Kidney (tissue), 14 donors: ENCODE measurements around the gene LOX. TPM values are rescaled to one million over a fixed set of nuclear protein-coding genes. Genes with fewer than 3 reads are reported as not detected.

Experiments
- DNase-seq, 5 donors: peaks; one replicate each; pipeline ENCODE4 v3.0.0-alpha.2; 2013 to 2020
- FAIRE-seq: peaks from 2 replicates; lab custom pipeline; 2012; peaks lifted over from hg19 to GRCh38; lab: Jason Lieb, UNC
- H3K27ac ChIP-seq, 2 donors: one replicate each; pipeline ENCODE4 v1.7.0; 2013; ENCODE audit warnings: low read depth in 2 of 2, low read length in 2 of 2, inconsistent platforms in 1 of 2
- H3K27me3 ChIP-seq: one replicate; pipeline ENCODE4 v1.7.1; 2013; ENCODE audit warnings: low read length, inconsistent platforms; ENCODE audit not compliant: control insufficient read depth, insufficient read depth
- H3K36me3 ChIP-seq, 3 donors: one replicate each; pipeline versions ENCODE4 v1.7.0 to v1.7.1; 2013; ENCODE audit warnings: low read length in 3 of 3, control low read depth in 1 of 3, inconsistent platforms in 1 of 3; ENCODE audit not compliant: insufficient read depth in 3 of 3, control insufficient read depth in 2 of 3
- H3K4me1 ChIP-seq, 3 donors: one replicate each; pipeline versions ENCODE4 v1.7.0 to v1.7.1; 2013; ENCODE audit warnings: low read length in 3 of 3, inconsistent platforms in 1 of 3, low read depth in 1 of 3; ENCODE audit not compliant: control insufficient read depth in 2 of 3, insufficient read depth in 2 of 3
- H3K4me3 ChIP-seq, 3 donors: one replicate each; pipeline versions ENCODE4 v1.7.0 to v1.8.1; 2013; ENCODE audit warnings: low read length in 3 of 3, control low read depth in 1 of 3, inconsistent platforms in 1 of 3
- H3K9ac ChIP-seq, 3 donors: one replicate each; pipeline versions ENCODE4 v1.7.0 to v1.7.1; 2013; ENCODE audit warnings: low read length in 3 of 3, control low read depth in 1 of 3, inconsistent platforms in 1 of 3
- H3K9me3 ChIP-seq, 3 donors: one replicate each; pipeline versions ENCODE4 v1.7.0 to v1.7.1; 2013; ENCODE audit warnings: low read length in 3 of 3, control low read depth in 1 of 3, inconsistent platforms in 1 of 3; ENCODE audit not compliant: control insufficient read depth in 2 of 3, insufficient read depth in 1 of 3
- CTCF ChIP-seq: IDR thresholded peaks from 3 replicates; pipeline ENCODE4 v1.5.1; 2012; ENCODE audit warnings: mild to moderate bottlenecking, moderate library complexity, borderline replicate concordance; ENCODE audit not compliant: insufficient read depth; ENCODE audit errors: extremely low read depth
- intact Hi-C: fragments of 100-400 bp; cut with DNase I; formaldehyde crosslinking; loops from one replicate; pipeline ENCODE4 v1.11.1; 2022
- polyA plus RNA-seq: library from polyadenylated mRNA; stranded (reverse); fragments of 350-450 nt; fragmentation: Illumina TruSeq; extraction: RNeasy Lipid Tissue Mini Kit (QIAGEN cat#74804); gene quantifications from one replicate; pipeline ENCODE4 v1.2.3, GENCODE V29; 2014; ENCODE audit warnings: low read depth, low replicate concordance; ENCODE audit not compliant: insufficient read depth
- total RNA-seq: library from RNA; stranded (reverse); fragmentation: NEBNext Ultra II Directional; extraction: Animal tissue kit (Norgen Biotek cat#: 25700); gene quantifications from one replicate; pipeline ENCODE4 v1.2.1, GENCODE V29; 2021
- donor health status: control.
- donor health status: control.
- donor health status: control.
- donor health status: control.
- donor health status: control.
- donor health status: DM: yes; HTN: yes; CAD: no.
- donor health status: Normal renal cell carcinoma (clear cell type).

Gene LOX
- total and polyA plus RNA-seq, 2 donors from 2014 or later, result 3.4 to 9.2 TPM

GRCh38 chr5:122019919-122020590, 58.0 kb downstream of the LOX start:
- no peaks in the 10 kb centered on the region for H3K4me1 ChIP-seq
- intact Hi-C loops, result no loop called here
- no peak overlapping the region for H3K4me3 ChIP-seq
- peaks cover 0 to 6% (median 5%) of the 10 kb centered on the region in 3 donors for H3K36me3 ChIP-seq
- H3K9me3 ChIP-seq, result no peaks in the 10 kb centered on the region
- DNase-seq, result no peak
- H3K27me3 ChIP-seq, result no peaks in the 10 kb centered on the region
- FAIRE-seq, result no peak
- H3K27ac ChIP-seq, result no peak overlapping the region
- no peak overlapping the region for H3K9ac ChIP-seq
- TF ChIP-seq CTCF, result no peak

GRCh38 chr5:122015471-122015870, 62.6 kb downstream of the LOX start:
- H3K36me3 ChIP-seq, result no peaks in the 10 kb centered on the region
- TF ChIP-seq CTCF, result no peak
- DNase-seq, result no peak
- H3K4me3 ChIP-seq, result no peak overlapping the region
- H3K9ac ChIP-seq, result no peak overlapping the region
- H3K27me3 ChIP-seq, result no peaks in the 10 kb centered on the region
- H3K4me1 ChIP-seq, result no peaks in the 10 kb centered on the region
- H3K9me3 ChIP-seq, result no peaks in the 10 kb centered on the region
- no peak for FAIRE-seq
- intact Hi-C loops, result no loop called here
- H3K27ac ChIP-seq, result no peak overlapping the region

DNA sequence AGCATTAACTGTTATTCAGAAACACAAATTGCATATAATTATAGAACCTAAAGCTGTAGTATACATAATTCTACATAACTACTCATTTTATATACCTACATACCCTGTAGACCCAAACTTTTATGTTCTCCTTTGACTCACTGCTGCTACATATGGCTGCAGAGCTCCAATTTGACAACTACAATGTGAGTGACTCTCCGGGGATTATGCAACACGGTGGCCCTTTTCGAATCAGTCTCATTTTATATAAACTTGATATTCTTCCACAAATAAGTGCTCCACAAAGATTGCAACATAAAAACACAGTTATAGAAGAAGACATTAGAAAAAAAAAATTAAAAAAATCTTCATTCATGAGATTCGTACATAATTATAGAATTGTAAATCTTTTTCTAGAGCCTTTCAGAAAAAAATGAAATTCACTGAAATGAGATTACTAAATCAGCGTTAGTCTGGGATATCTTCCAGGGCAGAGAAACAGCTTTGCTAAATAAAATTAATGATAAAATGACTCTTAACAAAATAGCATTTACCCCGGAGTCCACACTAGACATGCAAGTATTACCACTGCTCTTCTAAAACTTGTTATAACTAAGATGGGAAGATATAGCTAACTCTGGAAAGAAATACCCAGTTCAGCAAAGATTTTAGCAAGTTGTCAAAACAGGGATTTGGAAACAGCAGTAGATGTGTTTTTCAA, 63.7 kb downstream of the LOX start:
- DNase-seq, result peak in 1 of 5 donors; percentile 12
- peak; percentile 6 for FAIRE-seq
- no peak for TF ChIP-seq CTCF
- H3K4me1 ChIP-seq, result no peaks in the 10 kb centered on the region
- no peak overlapping the region for H3K4me3 ChIP-seq
- intact Hi-C loops, result no loop called here
- no peak overlapping the region for H3K9ac ChIP-seq
- no peaks in the 10 kb centered on the region for H3K9me3 ChIP-seq
- H3K27me3 ChIP-seq, result no peaks in the 10 kb centered on the region
- no peaks in the 10 kb centered on the region for H3K36me3 ChIP-seq
- no peak overlapping the region for H3K27ac ChIP-seq

Other genes with a start within 250 kb of the LOX start
- gene FTMT, start 226.4 kb downstream of the LOX start, total RNA-seq, result not detected
- not detected for gene FTMT, start 226.4 kb downstream of the LOX start, polyA plus RNA-seq
- 16.2 TPM for gene SRFBP1, start 116.3 kb downstream of the LOX start, total RNA-seq
- gene SRFBP1, start 116.3 kb downstream of the LOX start, polyA plus RNA-seq, result 2.9 TPM
- 0.38 TPM for gene ZNF474, start 51.3 kb upstream of the LOX start, total RNA-seq
- not detected for gene ZNF474, start 51.3 kb upstream of the LOX start, polyA plus RNA-seq
- 7.8 TPM for gene SNCAIP, start 234.0 kb upstream of the LOX start, total RNA-seq
- gene SNCAIP, start 234.0 kb upstream of the LOX start, polyA plus RNA-seq, result 0.82 TPM